ENCODE results near the gene MYBPC3. TPM values are rescaled to one million over a fixed set of nuclear protein-coding genes. Genes with fewer than 3 reads are reported as not detected.

MYBPC3 gene
- total RNA-seq, 1 donor from 2014 or later: not detected

GRCh38 chr11:47342854-47343253 is 9.6 kb downstream of the MYBPC3 start:
- H4K20me1 ChIP-seq (ENCODE audit: insufficient read depth, low read length): no peaks in the 10 kb centered on the region
- H3K4me1 ChIP-seq (ENCODE audit: insufficient read depth, low read length): no peaks in the 10 kb centered on the region
- no peak overlapping the region for H2AFZ ChIP-seq (ENCODE audit: low read depth, low read length)
- no peak overlapping the region for H3K4me3 Mint-ChIP-seq (ENCODE audit: unreplicated experiment)
- H3K9me3 Mint-ChIP-seq (ENCODE audit: unreplicated experiment): no peaks in the 10 kb centered on the region
- H3K36me3 ChIP-seq (ENCODE audit: insufficient read depth, low read length): no peaks in the 10 kb centered on the region
- H3K27ac ChIP-seq (ENCODE audit: low read depth, low read length): no peak overlapping the region
- no peaks in the 10 kb centered on the region for H3K4me1 Mint-ChIP-seq (ENCODE audit: low read depth, unreplicated experiment)
- TF ChIP-seq, protein P1, sequence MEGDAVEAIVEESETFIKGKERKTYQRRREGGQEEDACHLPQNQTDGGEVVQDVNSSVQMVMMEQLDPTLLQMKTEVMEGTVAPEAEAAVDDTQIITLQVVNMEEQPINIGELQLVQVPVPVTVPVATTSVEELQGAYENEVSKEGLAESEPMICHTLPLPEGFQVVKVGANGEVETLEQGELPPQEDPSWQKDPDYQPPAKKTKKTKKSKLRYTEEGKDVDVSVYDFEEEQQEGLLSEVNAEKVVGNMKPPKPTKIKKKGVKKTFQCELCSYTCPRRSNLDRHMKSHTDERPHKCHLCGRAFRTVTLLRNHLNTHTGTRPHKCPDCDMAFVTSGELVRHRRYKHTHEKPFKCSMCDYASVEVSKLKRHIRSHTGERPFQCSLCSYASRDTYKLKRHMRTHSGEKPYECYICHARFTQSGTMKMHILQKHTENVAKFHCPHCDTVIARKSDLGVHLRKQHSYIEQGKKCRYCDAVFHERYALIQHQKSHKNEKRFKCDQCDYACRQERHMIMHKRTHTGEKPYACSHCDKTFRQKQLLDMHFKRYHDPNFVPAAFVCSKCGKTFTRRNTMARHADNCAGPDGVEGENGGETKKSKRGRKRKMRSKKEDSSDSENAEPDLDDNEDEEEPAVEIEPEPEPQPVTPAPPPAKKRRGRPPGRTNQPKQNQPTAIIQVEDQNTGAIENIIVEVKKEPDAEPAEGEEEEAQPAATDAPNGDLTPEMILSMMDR (IDR thresholded peaks at IDR 0.05; ENCODE audit: insufficient read depth, low read depth, low read length): no peak
- TF ChIP-seq EZH2 (IDR thresholded peaks at IDR 0.05; ENCODE audit: insufficient read depth, low read length): no peak
- no peak overlapping the region for H3K27ac Mint-ChIP-seq (ENCODE audit: unreplicated experiment)
- no peaks in the 10 kb centered on the region for H3K36me3 Mint-ChIP-seq (ENCODE audit: low read depth, unreplicated experiment)
- H3K27me3 Mint-ChIP-seq (ENCODE audit: low read depth, unreplicated experiment): peaks cover 29% of the 10 kb centered on the region
- H3K4me3 ChIP-seq (ENCODE audit: insufficient read depth, low read depth, low read length): no peak overlapping the region
- FAIRE-seq (no peak), DNase-seq (ENCODE audit: low read depth) (no peak)
- H3K9me3 ChIP-seq (ENCODE audit: insufficient read depth, low read depth, low read length): no peaks in the 10 kb centered on the region
- H3K4me2 ChIP-seq (ENCODE audit: low read length): no peak overlapping the region
- H3K9ac ChIP-seq (ENCODE audit: low read length): no peak overlapping the region
- H3K79me2 ChIP-seq (ENCODE audit: insufficient read depth, low read length): no peaks in the 10 kb centered on the region
- peaks cover 9% of the 10 kb centered on the region for H3K27me3 ChIP-seq (ENCODE audit: insufficient read depth, low read length)

- Histone ChIP-seq H2AFZ (ENCODE audit: low read depth, low read length) (no peak overlapping the region), H3K79me2 (ENCODE audit: insufficient read depth, low read length) (no peaks in the 10 kb centered on the region), H3K4me2 (ENCODE audit: low read length) (no peak overlapping the region), H3K27ac (ENCODE audit: low read depth, low read length) (no peak overlapping the region), H4K20me1 (ENCODE audit: insufficient read depth, low read length) (no peaks in the 10 kb centered on the region), H3K27me3 (ENCODE audit: insufficient read depth, low read length) (peaks cover 8% of the 10 kb centered on the region), H3K4me3 (ENCODE audit: insufficient read depth, low read depth, low read length) (no peak overlapping the region), H3K4me1 (ENCODE audit: insufficient read depth, low read length) (no peaks in the 10 kb centered on the region), H3K9ac (ENCODE audit: low read length) (no peak overlapping the region), H3K9me3 (ENCODE audit: insufficient read depth, low read depth, low read length) (no peaks in the 10 kb centered on the region), H3K36me3 (ENCODE audit: insufficient read depth, low read length) (no peaks in the 10 kb centered on the region)
- H3K36me3 Mint-ChIP-seq (ENCODE audit: low read depth, unreplicated experiment): no peaks in the 10 kb centered on the region
- DNase-seq (ENCODE audit: low read depth) (no peak), FAIRE-seq (no peak)
- H3K27me3 Mint-ChIP-seq (ENCODE audit: low read depth, unreplicated experiment): peaks cover 33% of the 10 kb centered on the region
- H3K4me1 Mint-ChIP-seq (ENCODE audit: low read depth, unreplicated experiment): no peaks in the 10 kb centered on the region
- TF ChIP-seq, protein P1 (IDR thresholded peaks at IDR 0.05; ENCODE audit: insufficient read depth, low read depth, low read length): no peak
- TF ChIP-seq EZH2 (IDR thresholded peaks at IDR 0.05; ENCODE audit: insufficient read depth, low read length): no peak
- H3K9me3 Mint-ChIP-seq (ENCODE audit: unreplicated experiment): no peaks in the 10 kb centered on the region
- H3K27ac Mint-ChIP-seq (ENCODE audit: unreplicated experiment): no peak overlapping the region
- H3K4me3 Mint-ChIP-seq (ENCODE audit: unreplicated experiment): no peak overlapping the region
These were observed 10.3 kb downstream of the MYBPC3 start for GRCh38 chr11:47342036-47342803.
